ENCODE results near the gene UBR3. TPM values are rescaled to one million over a fixed set of nuclear protein-coding genes. Genes with fewer than 3 reads are reported as not detected.

Gene UBR3
- total and polyA plus RNA-seq, 2 of the 4 experiments (the other 2 are of a cell fraction) = 10.0 to 33.9 TPM

- H3K27me3 ChIP-seq (ENCODE audit: control insufficient read depth, insufficient read depth, low read length) = no peaks in the 10 kb centered on the region
- H3K4ac ChIP-seq (ENCODE audit: low read depth, low read length) = no peak overlapping the region
- no peak overlapping the region for H2AFZ ChIP-seq (replicated peaks; ENCODE audit: low read length, poor library complexity)
- no peak overlapping the region for H3K23ac ChIP-seq (ENCODE audit: low read depth, low read length)
- H3K18ac ChIP-seq (ENCODE audit: low read depth, low read length) = no peak overlapping the region
- no peaks in the 10 kb centered on the region for H4K20me1 ChIP-seq (ENCODE audit: insufficient read depth, low read length)
- no peak overlapping the region for H2BK120ac ChIP-seq (ENCODE audit: low read depth, low read length)
- no TSS peak for BruUV-seq (replicated peaks)
- dilution Hi-C loops (cut with HindIII; ENCODE audit: low sequenced_read_pairs, unreplicated experiment) (no loop called here), in situ Hi-C loops (cut with MboI; ENCODE audit: low sequenced_read_pairs) (no loop called here), intact Hi-C loops (cut with micrococcal nuclease) (no loop called here)
- H3K9me1 ChIP-seq (ENCODE audit: insufficient read depth, low read length) = no peaks in the 10 kb centered on the region
- no peak for TF ChIP-seq BHLHE40 (IDR thresholded peaks at IDR 0.05; ENCODE audit: low read depth, low read length)
- no peak for TF ChIP-seq USF2 (IDR thresholded peaks at IDR 0.05; ENCODE audit: low read depth, low read length)
- no peak for TF ChIP-seq RFX5 (IDR thresholded peaks at IDR 0.05; ENCODE audit: low read depth, low read length)
- TF ChIP-seq MAFK (IDR thresholded peaks at IDR 0.05; ENCODE audit: low read depth, low read length) = no peak
- no peak overlapping the region for H2AK5ac ChIP-seq (ENCODE audit: low read depth, low read length)
- no peak overlapping the region for H2BK5ac ChIP-seq (ENCODE audit: low read depth, low read length, poor library complexity, severe bottlenecking)
- no peaks in the 10 kb centered on the region; the same call in 1 of the 2 replicates for H3K36me3 ChIP-seq (ENCODE audit: control insufficient read depth, insufficient read depth, low read length)
- no peak overlapping the region for H3K27ac ChIP-seq (ENCODE audit: insufficient read depth, low read length)
- H4K5ac ChIP-seq (ENCODE audit: low read depth, low read length) = no peak overlapping the region
- no peak overlapping the region for H3K4me2 ChIP-seq (ENCODE audit: low read depth, low read length)
- H2BK20ac ChIP-seq (ENCODE audit: low read depth, low read length) = no peak overlapping the region
- no peak overlapping the region for H3K56ac ChIP-seq (ENCODE audit: extremely low read depth, insufficient read depth, low read length)
- ChIA-PET POLR2A (ENCODE audit: unreplicated experiment) (no interaction called here), CTCF (no interaction called here)
- DNase-seq (no peak), ATAC-seq (ENCODE audit: low read depth) (no peak)
- H4K8ac ChIP-seq (ENCODE audit: low read depth in 2 of 2, low read length in 2 of 2) = no peak overlapping the region
- 100% methylated on average over 1 of the region's 5 CpGs; no CpG with 5 or more reads in 1 of the 2 experiments for WGBS, 2 experiments (ENCODE audit: extremely low coverage in 2 of 2, insufficient read length in 1 of 2)
- no peak overlapping the region for H4K91ac ChIP-seq (ENCODE audit: insufficient read depth, low read depth, low read length)
- no peak overlapping the region for H3K4me3 ChIP-seq (ENCODE audit: insufficient read depth, low read depth, low read length)
- H3K9me3 ChIP-seq (ENCODE audit: control insufficient read depth, insufficient read depth, low read length) = no peaks in the 10 kb centered on the region
- no peak overlapping the region for H3K9ac ChIP-seq (ENCODE audit: low read depth, low read length)
- H3K14ac ChIP-seq (replicated peaks; ENCODE audit: low read depth, low read length) = no peak overlapping the region
- no peaks in the 10 kb centered on the region for H3K4me1 ChIP-seq (ENCODE audit: control insufficient read depth, insufficient read depth, low read length)
- no peak overlapping the region for H2BK15ac ChIP-seq (ENCODE audit: low read depth, low read length)
- no peak overlapping the region for H2AK9ac ChIP-seq (replicated peaks; ENCODE audit: low read depth, low read length, poor library complexity)
- no peaks in the 10 kb centered on the region; a peak in 1 of 4 replicates for H3K79me1 ChIP-seq (ENCODE audit: low read depth in 1 of 2, low read length in 2 of 2)
These were observed 192.0 kb downstream of the UBR3 start for GRCh38 chr2:170019060-170019805.
